NCI-H2107 treated with DMSO at 0.1 percent for 48 hours (cell line): ENCODE results near the gene TMEM161A.
A peak's percentile ranks its signal among the peaks of the same experiment; 100 is the strongest.
"Not testable (repeated sequence)": the region's sequence is repeated elsewhere in the genome, so short reads cannot be mapped to it uniquely, and the experiment has no call there.

Experiments
- DNase-seq: peaks from one replicate; lab custom pipeline; 2025; ENCODE audit not compliant: unreplicated experiment; lab: John Stamatoyannopoulos, UW

TMEM161A gene

DNA sequence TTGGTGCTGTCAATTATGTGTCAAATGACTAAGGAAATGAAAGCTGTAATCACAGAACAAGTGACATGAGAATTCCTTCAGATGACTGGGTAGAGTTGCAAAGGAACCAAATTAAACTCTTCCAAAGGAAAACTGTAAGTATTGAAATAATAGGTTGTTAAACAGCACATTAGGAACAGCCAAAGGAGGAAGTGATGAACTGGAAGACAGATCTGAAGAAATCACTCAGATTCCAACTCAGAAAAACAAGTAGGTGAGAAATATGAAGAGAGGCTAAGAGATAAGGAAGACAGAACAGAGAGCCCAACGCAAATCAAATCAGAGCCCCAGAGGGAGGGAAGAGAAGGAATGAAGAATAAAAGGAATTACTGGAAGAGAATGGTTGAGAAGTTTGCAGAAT is 15.4 kb downstream of the TMEM161A start:
- DNase-seq, result no peak

DNA sequence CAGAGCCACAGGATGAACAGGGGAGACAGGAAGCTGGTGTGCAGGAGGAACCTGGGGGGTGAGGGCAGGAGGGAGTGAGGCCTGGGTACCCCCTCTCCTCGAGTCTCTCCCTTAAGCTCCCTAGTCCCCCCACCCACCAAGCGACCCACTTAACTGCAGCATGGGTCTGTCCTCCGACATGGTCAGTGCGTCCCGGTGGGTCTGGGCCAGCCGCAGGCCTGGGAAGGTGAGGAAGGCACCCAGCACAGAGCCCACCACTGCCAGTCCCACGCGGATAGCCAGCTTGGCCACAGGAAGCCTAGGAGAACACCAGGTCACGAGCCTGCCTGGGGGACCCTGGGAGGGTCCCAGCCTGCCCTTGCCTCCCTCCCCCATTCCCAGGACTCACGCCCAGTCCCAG is 16.9 kb downstream of the TMEM161A start:
- DNase-seq, result no peak

DNA sequence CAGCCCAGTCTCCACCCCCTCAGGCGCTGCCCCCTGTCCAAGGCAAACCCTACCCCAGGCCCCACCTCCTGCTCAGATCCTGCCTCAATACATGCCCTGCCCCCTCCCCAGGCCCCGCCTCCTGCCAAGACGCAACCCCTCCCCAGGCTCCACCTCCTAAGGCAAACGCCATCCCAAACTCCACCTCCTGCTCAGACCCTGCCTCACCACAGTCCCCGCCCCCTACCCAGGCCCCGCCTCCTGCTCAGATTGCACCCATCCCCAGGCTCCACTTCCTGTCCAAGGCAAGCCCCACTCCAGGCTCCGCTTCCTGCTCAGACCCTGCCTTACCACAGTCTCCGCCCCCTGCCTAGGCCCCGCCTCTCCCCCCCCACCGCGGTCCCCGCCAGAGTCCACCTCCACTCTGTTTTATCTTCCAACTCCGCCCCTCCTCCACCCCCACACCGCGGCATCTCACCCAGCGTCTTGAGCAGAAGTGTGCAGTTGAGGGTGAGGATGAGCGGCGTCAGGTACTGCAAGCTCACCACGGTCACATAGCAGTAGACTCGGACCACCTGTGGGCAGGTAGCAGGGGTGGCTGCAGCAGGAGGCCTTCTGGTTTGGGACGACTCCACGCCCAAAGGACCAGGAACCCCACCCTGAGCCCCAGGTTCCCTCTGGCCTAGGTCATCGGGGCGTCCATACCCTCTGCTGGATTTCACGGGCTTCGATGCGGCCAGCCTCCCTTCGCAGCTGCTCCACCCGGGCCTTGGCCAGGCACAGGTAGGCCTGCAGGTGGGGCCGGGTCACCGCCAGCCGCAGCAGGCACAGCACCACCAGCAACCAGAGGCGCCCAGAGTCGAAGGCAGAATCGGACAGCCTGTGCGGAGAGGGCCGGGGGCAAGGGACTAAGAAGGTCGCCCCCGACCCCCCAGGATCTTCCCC is 17.7 kb downstream of the TMEM161A start:
- no peak for DNase-seq

DNA sequence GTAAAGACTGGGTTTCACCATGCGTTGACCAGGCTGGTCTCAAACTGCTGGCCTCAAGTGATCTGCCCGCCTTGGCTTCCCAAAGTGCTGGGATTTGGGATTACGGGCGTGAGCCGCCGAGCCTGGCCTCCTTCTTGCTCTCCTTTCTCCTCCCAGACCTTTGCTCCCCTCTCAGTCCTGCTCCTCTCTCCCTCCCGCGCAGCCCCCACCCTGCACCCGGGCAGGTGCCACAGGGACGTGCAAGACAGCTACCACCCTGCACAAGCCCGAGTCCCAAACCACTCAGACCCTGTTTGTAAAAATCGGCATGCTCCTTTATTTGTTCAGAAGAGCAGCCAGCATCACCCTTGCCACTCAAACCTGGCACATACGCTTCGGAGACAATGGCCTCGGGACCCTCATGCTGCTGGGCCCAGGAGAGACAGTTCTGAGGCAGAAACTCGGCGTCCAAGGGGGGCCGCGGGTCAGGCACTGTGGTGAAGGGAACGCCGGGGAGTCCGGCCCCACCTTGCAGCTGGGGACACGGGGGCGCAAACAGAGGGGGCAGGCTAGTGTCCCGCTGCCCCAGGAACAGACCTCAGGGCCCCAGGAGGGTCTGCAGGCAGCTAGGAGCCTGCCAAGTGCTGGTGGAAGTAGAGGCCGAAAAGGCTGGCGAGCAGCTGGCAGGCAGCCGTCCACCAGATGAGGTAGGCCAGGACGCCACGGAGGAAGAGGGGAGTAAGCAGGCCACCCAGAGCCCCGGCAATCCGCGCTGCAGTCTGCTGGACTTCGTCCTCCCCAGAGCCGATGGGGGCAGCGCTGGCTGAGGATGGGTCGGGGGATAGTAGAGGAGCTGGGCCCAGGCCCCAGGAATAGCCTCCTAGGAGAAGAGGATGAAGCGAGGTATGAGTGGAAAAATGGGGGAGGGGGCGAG is 18.7 kb downstream of the TMEM161A start:
- no peak for DNase-seq

DNA sequence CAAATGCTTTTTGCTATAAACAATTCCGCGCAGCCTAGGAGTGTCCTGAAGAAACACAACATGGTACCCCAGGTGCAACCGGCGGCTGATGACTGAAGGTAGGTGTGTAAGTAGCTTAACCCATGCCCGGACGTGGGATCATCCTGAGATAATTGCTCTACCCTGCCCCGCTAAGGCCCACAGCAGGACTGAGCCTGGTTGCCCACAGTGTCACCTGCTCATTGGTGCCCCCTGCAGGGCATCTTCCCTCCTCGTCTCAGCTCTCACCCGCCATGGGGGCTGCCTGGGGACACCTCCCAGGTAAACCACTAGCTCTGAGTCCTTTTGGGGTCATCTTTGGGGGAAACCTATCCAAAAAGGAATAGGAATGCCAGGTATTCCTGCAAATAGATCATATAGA is 22.3 kb downstream of the TMEM161A start:
- DNase-seq, result no peak

DNA sequence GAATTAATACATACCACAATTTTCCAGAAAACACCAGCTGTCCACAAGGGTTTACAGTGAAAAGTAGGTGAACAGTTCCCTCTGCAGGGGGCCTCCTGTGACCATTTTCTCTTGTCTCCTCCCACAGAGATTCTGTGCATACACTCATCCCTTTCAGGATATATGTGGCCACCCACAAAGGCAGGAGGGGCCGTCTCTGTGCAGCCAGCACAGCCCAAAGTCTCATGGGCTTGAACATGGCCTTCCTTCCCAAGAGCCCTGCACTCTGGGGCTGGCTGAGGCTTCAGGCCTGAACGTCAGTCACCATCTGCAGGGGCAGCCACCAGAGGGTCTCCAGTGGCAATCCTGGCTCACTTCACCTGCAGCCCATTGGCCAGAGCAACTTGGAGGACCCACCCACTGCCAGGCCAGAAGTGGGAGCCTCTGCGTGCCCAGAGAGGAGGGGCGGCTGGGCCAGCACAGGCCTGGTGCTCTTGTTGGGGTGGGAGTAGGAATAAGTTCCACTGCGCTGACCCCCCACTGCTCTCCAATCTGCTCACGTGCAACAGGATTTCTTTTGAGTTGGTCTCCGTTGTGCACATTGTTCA is 25.1 kb downstream of the TMEM161A start:
- DNase-seq, result peak; percentile 17

DNA sequence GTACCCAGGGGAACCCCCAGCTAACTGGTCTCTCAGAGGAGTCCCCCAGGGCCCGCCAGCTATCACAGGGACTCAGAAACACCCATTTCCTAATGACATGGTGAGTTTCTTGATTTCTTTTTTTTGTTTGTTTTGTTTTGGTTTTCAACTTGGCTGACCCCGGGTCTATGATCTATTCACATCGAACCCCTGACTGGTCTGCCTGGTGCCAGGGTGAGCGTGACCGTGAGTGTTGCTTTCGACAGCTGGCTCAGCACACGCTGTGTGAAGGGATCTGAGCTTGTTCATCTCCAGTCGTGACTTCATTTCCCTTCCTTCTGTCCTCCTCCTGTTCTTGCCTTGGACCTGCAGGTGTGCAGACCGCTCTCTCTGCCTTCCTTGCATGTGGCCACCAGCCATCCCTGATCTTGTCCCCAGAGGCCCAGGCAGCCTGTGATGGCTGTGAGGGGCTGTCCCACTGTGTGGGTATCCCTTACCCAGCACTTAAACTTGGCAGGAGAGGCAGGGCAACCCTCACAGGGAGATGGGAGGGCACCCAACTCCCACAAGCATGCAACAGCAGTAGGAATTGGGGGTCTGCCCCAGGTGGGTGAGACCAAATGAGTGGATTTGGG is 26.2 kb downstream of the TMEM161A start:
- no peak for DNase-seq

- DNase-seq, result no peak
Observed at GRCh38 chr19:19111136-19111835, 27.0 kb downstream of the TMEM161A start.

GRCh38 chr19:19110410-19111135 is 27.7 kb downstream of the TMEM161A start:
- DNase-seq, result no peak

GRCh38 chr19:19109601-19110000 is 28.7 kb downstream of the TMEM161A start:
- DNase-seq, result no peak

DNA sequence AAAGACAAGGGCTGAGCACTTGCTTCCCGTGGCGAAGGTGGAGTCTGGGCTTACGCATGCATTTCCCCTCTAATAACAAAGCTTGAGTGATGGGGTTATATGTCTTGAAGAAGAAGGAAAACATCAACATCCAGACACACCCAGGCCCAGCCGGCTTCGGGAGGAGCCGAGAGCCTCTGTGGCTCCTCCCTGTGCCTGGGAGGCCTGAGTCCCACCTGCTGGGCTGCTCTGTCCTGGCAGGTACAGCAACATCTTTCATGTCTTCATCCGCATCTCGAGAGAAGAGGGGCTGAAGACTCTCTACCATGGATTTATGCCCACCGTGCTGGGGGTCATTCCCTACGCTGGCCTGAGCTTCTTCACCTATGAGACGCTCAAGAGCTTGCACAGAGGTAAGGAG is 30.6 kb downstream of the TMEM161A start:
- no peak for DNase-seq

DNA sequence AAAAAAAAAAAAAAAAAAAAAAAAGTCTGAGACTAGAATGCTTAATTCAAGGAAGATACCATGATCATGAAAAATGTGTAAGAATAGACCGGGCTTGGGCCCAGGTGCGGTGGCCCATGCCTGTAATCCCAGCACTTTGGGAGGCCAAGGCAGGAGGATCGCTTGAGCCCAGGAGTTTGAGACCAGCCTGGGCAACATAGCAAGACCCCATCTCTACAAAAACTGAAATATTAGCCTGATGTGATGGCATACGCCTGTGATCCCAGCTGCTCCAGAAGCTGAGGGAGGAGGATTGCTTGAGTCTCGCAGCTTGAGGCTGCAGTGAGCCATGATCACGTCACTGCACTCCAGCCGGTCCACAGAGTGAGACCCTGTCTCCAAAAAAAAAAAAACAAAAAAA is 31.3 kb downstream of the TMEM161A start:
- not testable (repeated sequence) for DNase-seq

- no peak for DNase-seq
Observed at GRCh38 chr19:19106056-19106551, 32.2 kb downstream of the TMEM161A start.

- DNase-seq, result no peak
Observed at GRCh38 chr19:19105365-19106055, 32.8 kb downstream of the TMEM161A start.

- no peak for DNase-seq
Observed at GRCh38 chr19:19103167-19103566, 35.1 kb downstream of the TMEM161A start.

DNA sequence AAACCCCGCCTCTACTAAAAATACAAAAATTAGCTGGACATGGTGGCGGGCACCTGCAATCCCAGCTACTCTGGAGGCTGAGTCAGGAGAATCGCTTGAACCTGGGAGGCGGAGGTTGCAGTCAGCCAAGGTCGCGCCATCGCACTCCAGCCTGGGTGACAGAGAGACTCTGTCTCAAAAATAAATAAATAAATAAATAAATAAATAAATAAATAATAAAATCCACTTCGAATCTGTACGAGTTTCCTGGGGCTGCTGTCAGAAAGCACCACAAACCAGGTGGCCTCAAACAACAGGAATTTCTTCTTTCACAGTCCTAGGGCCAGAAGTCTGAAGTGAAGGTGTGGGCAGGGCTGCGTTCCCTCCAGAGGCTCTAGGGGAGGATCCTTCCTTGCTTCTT is 35.7 kb downstream of the TMEM161A start:
- DNase-seq, result not testable (repeated sequence)

DNA sequence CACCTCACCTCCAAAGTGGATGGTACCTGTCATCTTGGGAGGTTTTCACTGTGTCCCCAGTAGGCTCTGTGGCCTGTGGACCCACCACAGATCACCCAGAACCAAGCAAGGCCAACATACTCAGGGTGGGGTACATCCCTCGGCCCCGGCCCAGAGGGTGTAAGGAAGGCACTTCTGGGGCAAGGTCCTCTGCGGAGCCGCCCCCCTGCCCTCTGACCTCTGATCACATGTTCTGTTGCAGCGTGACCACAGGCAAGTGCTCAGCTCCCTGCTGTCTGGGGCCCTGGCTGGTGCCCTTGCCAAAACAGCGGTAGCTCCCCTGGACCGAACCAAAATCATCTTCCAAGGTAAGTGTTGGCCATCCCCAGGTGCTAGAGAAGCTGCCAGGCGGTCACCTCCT is 36.7 kb downstream of the TMEM161A start:
- DNase-seq, result no peak

- DNase-seq, result no peak
Observed at GRCh38 chr19:19098703-19099632, 39.3 kb downstream of the TMEM161A start.
